ENCODE data around the gene PADI1.

The PADI1 gene

GRCh38 chr1:17183388-17184160 is 21.4 kb upstream of the PADI1 start:
- DNase-seq (ENCODE audit: low read depth in 2 of 2), result no peak

GRCh38 chr1:17184161-17184665 is 20.7 kb upstream of the PADI1 start:
- no peak for DNase-seq (ENCODE audit: low read depth in 2 of 2)

- no peak for DNase-seq (ENCODE audit: low read depth in 2 of 2)
Observed at GRCh38 chr1:17184822-17185484, 20.0 kb upstream of the PADI1 start.

GRCh38 chr1:17185485-17185860 is 19.5 kb upstream of the PADI1 start:
- DNase-seq (ENCODE audit: low read depth in 2 of 2), result no peak

GRCh38 chr1:17186216-17186909 is 18.6 kb upstream of the PADI1 start:
- DNase-seq (ENCODE audit: low read depth in 2 of 2), result no peak

GRCh38 chr1:17187051-17187450 is 17.9 kb upstream of the PADI1 start:
- no peak for DNase-seq (ENCODE audit: low read depth in 2 of 2)

GRCh38 chr1:17188217-17188616 is 16.7 kb upstream of the PADI1 start:
- no peak for DNase-seq (ENCODE audit: low read depth in 2 of 2)

GRCh38 chr1:17188889-17189631 is 15.9 kb upstream of the PADI1 start:
- DNase-seq (ENCODE audit: low read depth in 2 of 2), result no peak

- DNase-seq (ENCODE audit: low read depth in 2 of 2), result no peak
Observed at GRCh38 chr1:17189632-17189990, 15.3 kb upstream of the PADI1 start.

GRCh38 chr1:17190010-17190995 is 14.6 kb upstream of the PADI1 start:
- no peak for DNase-seq (ENCODE audit: low read depth in 2 of 2)

- DNase-seq (ENCODE audit: low read depth in 2 of 2), result no peak
Observed at GRCh38 chr1:17191990-17192242, 13.0 kb upstream of the PADI1 start.

- no peak for DNase-seq (ENCODE audit: low read depth in 2 of 2)
Observed at GRCh38 chr1:17192394-17193221, 12.3 kb upstream of the PADI1 start.

- DNase-seq (ENCODE audit: low read depth in 2 of 2), result no peak
Observed at GRCh38 chr1:17193222-17194132, 11.5 kb upstream of the PADI1 start.

- no peak for DNase-seq (ENCODE audit: low read depth in 2 of 2)
Observed at GRCh38 chr1:17194133-17194475, 10.8 kb upstream of the PADI1 start.

GRCh38 chr1:17194615-17195528 is 10.1 kb upstream of the PADI1 start:
- no peak for DNase-seq (ENCODE audit: low read depth in 2 of 2)

GRCh38 chr1:17195731-17196130 is 9.2 kb upstream of the PADI1 start:
- no peak for DNase-seq (ENCODE audit: low read depth in 2 of 2)

GRCh38 chr1:17196496-17197185 is 8.3 kb upstream of the PADI1 start:
- DNase-seq (ENCODE audit: low read depth in 2 of 2), result no peak

GRCh38 chr1:17197696-17198095 is 7.2 kb upstream of the PADI1 start:
- no peak for DNase-seq (ENCODE audit: low read depth in 2 of 2)

Data from stimulated activated CD4-positive, alpha-beta T cell treated with anti-CD3 and anti-CD28 coated beads, Interleukin-12 subunit alpha, Interleukin-12 subunit beta, amount 100 ng/mL, for 24 hours (primary cell).